NCI-H524 (cell line): ENCODE results near the gene KRT15.

Experiments used
- DNase-seq, 2 experiments: peaks; one replicate each; lab custom pipeline; 2025; lab: John Stamatoyannopoulos, UW

KRT15 gene

DNA sequence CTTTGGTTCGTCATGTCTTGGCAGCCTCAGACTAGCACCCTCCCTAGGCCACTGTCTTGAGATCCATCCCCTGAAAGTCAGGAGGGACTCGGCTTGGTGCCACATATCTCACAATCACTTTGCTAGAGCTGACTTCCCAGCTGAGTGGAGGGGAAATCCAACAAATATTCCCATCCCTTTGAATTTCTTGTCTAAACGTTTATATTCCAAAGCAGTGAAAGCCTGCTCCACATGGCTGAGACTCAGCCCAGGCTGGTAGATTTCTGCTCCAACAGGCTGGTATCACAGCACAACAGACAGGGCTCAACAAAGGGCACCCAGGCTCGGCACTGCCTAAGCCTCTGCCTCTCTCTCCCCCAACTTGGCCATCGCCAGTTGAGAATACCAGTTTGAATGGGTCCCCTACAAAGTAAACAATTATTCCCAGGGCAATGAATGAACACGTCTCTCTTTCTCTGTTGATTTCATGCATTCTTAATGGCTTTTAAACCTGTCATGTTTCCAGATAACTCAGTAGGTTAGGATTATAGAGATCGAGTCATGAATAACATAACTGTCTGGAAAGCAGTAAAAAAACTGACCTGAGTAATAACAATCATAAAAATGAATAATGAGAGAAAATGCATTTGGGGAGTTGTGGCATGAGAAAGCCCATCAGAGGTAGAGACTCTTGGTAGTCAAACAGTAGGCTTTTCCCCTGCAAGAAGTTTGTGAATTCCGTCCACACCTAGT lies 14.3 kb downstream of the KRT15 start:
- no peak for DNase-seq

DNA sequence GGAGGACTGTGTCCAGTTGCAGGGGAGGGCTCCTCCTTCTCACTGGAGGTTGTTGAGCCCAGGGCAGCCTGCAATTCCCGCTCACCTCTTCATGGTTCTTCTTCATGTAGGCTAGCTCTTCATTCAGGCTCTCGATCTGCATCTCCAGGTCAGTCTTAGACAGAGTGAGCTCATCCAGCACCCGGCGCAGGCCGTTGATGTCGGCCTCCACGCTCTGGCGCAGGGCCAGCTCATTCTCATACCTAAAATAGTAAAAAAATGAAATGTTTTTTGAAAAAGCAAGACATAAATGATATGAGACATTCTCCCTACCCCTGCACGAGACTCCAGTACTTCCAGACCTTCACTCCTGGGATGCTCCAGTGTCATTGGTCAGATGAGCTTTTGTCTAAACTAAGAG lies 15.5 kb downstream of the KRT15 start:
- DNase-seq: no peak

DNA sequence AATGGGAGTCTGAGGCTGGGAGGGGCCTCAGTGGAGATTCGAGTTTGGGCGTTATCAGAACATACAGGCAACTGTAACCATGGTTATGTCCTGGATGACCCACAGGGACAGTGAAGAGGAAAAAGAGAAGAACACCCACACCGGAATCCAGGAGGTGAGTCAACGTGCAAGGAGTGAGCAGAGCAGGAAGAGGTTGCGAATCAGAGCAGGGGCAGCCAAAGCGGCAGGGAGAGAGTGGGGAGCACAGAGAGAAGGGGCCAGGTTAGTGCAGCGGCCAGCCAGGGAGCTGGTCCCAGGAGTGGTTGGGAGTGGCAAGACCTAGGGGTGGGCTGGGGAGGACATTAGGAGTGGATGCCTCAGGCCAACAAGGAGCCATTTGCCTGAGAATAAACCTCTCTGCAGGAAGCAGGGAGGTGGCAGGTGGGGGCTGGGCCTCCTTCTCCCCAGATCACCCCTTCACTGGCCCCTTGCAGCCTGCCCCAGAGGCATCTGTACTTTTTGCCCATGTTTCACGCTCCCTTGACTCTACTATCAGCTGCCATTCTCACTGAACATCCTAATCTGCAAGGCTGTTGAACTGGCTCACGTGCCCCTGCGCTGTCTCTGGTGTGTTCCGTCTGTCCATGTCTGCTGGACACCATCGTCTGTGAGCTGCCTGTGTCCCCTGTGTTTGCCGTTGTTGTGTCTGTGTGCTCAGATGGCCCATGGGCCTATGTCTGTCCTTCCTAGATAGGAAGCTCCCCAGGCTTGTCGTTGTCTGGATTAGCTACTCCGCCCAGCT lies 18.4 kb downstream of the KRT15 start:
- DNase-seq: no peak

DNA sequence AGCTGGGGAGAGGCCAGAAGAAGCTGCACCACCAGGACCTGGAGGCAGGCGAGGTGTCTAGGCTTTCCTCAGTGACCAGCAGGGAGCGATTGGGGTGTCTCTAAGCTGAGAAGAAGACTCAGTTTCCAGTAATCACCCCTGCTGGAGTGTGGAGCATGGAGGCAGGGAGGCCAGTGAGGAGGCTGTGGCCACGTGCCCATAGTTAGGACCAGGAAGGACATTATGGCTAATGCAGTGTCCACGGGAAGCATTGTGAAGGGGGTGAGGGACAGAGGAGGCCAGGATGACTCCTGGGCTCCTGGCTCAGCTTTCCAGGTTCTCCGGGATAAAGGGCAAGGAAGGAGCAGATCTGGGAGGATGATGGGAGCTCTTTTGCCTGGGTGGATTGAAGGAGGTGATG lies 19.0 kb downstream of the KRT15 start:
- DNase-seq: no peak

DNA sequence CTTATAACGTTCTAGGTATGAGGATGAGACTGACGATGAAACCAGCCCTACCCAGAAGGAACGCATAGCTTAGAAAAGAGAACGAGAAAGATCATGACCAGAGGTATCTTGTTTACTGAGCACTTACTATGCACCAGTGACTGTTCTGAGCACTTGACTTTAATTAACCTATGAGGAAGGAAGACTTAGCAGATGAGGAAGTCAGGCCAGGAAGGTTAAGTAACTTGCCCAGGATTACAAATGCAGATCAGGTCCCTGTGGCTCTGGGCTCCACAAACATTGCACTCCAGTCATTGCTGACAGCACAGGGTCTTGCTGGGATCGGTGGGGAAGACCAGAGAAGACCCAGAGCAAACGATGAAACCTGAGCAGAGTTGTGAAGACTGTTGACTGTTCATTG lies 20.4 kb downstream of the KRT15 start:
- DNase-seq: no peak

DNA sequence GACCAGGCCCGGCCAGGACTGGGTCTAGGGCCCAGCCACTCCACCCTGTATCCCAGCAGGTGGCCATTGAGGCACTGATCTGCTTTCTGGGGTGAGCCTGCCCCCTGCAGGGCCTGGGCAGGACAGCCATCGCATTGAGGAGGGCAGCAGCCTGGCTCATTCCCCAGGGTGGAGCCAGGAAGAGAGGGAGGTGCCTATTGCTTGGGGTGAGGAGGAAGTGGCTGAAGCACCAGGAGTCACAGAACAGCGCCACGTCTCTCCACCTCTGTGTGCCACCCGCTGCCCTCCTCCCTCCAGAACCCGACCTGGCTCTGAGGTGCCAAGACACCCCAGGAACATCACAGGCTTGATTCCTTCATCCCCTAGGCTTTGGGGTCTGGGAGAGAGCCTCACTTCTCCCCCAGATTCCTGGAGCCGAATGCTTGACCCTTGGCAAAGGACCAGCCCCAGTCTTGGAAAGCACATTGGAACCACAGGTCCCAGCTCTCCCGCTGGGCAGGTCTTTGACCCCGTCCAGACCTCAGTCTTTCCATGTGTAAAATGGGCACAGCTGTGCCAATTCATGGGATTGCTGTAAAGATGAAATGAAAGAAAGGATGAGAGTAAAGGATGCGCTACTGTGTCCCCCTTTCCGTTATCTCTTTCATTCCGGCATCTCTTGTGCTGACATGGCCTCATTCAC lies 21.7 kb downstream of the KRT15 start:
- DNase-seq: no peak

DNA sequence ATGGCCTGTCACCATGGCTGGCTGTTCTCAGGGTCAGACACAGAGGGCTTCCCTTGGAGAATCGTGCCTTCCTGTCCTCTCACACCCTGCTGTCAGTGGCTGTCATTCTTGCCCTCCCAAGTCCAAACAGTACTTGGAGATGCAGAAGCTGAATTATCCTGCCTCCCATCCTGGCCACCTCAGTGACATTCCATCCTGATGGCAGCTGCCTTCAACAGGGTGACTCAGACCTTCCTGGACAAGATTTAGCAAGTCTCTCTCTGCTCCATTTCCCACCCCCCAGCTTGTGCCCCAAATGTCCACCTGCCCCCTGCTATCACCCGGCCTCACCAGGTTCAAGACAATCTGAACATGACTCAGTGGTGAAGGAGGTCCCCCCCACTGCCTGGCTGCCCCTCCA lies 24.2 kb downstream of the KRT15 start:
- DNase-seq: no peak

DNA sequence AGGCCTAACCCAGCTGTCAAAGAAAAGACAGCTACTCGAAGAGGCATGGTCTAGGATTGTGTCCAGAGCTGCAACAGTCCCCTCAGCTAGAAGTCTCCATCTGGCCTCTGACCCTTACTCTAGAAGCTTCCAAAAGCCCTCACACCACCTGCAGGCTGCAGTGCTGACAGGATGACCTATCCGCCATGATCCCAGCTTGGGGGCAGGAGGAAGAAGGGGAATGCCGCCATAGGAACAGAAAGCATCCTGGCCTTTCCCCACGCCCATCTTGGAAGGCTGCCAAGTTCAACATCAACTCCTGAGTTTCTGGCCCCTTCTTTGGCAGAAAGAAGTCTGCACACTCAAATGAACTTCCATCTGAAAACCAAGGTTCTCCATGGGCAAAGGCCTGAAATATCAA lies 25.9 kb downstream of the KRT15 start:
- DNase-seq: no peak

DNA sequence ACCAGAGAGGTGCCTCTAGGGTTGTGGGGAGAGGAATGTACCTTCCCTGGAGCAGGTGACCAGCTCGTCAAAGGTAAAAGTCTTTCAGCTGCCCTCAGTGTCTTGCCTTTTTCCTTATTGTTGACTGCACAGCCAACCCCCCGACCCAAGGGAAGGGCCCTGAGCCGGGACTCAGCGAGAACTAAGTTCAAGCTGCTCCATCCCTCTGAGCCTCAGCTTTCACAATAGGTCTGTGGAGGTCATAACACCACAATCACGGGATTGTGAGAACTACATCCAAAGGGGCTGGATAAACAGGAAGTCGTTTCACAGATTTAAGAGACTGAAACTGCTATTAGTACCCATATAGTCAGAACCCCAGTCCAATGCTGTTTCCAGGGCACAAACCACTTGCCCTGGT lies 26.3 kb downstream of the KRT15 start:
- DNase-seq: no peak

DNA sequence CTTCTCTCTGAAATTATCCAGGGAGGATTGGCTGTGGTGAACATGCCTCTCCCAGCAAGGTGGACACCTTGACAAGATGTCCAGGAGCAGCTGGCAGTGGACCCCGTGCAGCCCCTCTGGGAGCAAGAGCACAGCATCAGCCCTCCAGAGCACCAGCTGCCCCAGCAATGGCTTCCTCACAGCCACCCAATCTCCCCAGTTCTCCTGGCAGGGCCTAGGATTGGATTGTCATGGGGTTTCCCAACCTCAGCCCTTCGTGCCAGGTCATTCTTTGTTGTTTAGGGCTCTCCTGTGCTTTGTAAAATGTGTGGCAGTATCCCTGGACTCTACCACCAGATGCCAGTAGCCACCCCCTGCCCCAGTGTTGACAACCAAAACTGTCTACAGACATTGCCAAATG lies 27.2 kb downstream of the KRT15 start:
- DNase-seq: no peak

DNA sequence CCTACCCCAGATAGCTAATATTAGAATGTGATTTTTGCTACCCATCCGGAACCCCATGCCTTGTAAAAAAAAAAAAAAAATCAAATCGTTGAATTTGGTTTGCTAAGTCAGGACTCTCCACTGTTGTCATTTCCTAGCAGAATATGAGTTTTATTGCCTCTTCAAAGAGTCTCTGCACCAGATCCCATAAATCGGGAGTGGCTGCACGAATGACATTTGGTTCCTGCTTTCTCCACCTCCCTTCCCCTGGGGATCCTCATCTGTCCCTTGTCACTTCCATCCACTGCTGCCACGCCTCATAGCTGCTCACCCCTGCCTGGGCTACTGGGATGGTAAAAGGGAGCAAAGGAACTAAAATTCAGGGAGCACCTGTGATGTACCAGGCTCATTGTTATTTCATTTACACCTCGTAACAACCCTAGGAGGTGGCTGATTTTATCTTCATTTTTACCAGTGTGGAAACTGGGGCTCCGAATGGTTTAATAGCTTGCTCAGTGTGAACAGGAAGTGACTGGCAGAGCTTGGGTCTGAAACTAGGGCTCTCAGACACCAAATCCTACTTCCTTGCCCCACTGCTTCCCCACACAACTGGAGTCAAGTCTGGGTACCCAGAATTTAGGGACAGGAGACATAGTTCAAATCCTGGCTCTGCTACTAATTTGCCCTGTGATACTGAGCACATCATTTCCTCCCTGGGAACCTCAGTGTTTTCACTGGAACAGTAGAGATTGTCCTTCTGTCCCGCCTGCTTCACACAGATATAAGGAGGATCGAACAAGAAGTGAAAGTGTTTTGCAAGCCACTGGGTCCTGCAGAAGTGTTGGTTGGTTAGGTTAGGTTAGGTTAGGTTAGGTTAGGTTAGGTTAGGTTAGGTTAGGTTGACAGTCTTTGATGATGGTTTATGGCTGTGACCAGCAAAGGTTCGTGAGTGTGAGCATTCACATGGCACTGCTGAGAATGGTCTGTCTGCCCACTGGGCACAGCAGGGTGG lies 28.4 kb downstream of the KRT15 start:
- no peak for DNase-seq

DNA sequence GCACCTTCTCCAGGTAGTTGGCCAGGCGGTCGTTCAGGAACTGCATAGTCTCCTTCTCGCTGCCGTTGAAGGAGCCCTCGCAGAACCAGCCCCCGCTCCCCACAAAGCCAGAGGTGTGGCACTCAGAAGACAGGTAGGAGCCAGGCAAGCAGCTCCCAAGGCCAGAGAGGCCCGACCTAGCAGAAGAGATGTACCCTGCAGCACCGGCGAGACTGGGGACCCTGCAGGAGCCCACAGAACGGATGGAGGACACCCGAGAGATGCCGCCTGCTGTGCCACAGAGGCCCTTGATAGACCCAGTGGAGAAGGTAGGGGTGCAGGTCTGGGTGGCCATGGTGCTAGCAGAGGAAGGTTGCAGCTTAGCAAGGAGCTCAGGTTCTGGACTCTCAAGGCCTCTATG lies 29.2 kb downstream of the KRT15 start, which contains the start of gene KRT36:
TSS of gene KRT36 (minus strand) at position 380 of the 400 bp plus-strand sequence. CDS start at position 334, 46 bp downstream.
- no peak for DNase-seq

DNA sequence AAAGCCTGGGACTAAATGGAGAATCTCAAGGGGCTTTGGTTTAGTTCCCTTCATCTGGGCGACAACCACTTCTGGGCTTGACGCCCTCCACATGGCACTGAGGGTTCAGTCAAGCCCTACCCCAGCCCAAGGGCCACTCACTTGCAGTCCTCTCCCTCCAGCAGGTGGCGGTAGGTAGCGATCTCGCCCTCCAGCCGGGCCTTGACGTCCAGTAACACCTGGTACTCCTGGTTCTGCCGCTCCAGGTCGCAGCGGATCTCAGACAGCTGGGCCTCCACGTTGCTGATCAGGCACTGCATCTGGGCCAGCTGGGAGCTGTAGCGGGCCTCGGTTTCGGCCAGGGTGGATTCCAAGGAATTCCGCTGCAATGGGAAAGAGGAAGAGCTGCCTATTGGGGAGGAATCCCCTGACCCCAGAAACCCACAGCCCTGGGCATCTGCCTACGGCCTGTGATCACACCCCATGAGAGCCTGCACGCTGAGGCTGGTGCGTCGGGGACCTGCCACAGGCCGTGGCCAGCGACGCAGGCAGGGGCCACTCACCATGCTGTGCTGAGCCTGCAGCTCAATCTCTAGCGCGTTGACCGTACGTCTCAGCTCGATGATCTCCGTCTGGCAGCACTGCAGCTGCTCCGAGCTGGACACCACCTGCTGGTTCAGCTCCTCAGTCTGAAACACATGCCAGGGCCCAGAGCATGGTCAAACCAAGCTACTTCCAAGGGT lies 31.7 kb downstream of the KRT15 start:
- DNase-seq: no peak

DNA sequence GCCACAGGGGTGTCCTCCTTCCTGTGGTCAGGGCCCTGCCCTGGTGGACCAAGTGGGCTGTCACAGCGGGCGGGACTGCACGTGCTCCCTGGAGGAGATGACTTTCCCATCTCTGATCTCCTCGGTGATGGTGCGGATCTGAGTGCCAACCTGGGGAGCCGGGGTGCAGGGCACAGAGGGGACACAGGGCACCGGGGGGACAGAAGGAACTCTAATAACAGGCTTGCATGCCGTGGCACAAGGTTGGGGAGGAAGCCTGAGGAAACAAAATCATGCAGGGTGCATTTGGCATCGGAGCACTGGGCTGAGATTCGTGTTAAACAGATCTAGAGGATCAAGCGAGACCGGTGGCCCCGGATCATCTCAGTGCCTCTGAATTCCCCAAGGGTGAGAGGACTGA lies 32.4 kb downstream of the KRT15 start:
- no peak for DNase-seq

DNA sequence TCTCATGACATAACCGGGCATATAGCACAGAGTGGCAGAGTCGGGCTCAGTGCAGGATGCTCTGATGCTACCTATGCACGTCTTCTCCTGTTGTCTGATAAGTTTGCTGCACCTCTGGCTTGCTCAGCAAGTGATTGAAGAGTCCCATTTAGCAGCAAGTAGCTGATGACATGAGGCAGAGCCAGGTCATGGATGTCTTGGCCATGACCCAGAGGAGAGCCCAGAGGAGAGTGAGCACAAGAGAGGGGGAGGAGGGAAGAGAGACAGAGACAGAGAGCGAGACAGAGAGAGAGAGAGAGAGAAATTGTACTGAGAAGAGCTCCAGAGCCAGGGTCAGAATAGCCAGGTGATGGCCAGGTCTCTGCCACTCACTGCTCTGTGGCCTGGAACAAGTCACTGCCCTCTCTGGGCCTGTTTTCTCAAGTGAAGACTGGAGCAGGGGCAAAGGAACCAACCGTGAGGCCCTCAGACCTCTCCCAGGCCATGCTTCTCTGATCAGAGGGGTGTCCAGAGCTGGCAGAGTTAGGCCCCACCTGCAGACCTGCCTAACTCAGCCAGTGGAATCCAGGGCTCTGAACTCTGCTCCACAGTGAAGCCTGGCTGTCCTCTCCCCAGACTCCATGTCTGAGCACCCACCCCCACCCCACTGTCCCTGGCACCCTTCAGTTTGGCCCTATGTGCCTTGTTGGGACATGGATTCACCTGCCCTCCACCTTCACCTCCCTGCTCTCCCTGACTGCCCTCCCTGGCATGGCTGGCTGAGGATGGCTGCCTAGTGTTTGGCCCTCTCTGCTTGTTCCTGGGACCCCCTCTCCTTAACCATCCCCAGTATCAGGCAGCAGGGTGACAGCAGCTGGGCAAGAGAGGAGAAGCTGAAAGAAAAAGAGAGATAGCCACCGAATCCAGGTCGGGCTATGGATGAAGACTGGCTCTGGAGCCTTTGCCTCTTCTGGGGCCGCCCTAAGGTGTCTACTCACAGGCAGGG lies 33.5 kb downstream of the KRT15 start:
- no peak for DNase-seq

DNA sequence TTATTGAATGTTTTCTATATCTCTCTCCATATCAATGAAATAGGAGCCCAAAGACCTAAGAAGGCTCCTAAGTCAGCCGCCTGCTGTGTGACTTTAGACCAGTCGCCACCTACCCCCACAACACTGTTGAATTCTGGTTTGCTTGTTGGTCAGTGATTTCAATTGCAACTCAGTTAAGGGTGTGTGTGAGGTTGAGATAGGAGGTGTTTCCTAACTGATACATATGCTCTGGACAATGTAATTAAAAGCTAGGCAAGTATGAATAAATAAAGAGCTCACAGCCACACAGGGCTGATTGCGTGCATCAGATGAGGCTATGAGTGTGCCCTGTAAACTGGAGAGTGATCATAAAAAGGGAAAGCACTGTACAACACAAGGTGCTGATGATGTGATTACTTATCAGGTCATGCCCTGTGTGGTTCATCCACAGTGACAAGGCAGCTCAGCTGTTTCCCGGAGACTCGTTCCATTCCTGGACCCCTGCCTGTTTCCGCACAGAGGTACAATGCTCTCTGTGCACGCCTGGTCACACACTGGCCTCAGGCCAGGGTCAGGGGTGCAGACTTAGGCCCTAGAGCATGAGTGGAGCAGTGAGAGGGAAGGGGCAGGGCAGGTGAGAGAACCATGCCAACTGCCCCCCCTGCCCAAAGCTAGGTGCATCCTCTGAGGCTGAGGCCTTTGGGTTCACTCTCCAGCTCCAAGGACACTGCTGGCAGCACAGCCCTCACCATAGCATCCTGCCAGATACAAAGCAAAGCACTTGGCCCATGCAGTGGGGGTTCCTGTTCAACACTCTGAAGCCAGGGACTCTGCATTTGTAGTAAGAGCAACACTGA lies 34.5 kb downstream of the KRT15 start:
- DNase-seq: no peak

DNA sequence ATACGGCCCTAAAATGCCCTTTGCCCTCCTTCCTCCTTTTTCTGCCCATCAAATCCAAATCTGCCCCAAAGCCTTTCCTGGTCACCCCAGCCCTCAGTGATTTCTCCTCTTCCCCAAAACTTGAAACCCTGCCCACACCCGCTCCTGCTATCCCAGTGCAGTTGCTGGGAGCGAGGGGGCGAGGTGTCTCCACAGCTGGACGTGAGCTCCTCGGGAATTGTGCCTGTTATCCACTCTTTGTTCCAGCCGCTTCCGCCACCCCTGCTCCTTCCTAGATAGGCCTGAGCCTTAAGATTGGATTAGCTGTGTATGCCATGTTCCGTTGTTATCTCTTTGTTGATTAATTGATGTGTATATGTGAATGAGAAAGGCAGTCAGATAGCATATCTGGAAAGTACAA lies 35.2 kb downstream of the KRT15 start:
- DNase-seq: no peak

DNA sequence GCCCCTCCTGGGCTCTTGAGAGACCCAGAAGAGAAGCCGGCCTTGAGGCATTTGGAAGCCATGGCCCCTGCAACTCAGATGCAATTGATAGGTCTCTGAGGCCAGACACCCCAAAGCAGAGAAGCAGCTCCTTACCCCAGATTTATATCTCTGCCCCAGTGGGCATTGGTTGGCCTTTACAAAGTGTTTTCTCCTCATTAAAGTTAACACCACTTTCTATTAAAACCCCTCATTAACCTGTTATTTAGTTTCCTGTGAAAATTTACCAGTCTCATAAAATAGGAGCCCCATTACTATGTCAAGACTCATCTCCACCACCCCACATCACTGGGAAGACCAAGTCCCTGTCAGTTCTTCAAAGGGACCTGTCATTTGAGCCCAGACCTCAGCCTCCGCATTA lies 37.7 kb downstream of the KRT15 start, which contains the start of gene KRT35:
TSS of gene KRT35 (minus strand) at position 116 of the 400 bp plus-strand sequence. CDS start at position 62, 54 bp downstream.
- DNase-seq: no peak

DNA sequence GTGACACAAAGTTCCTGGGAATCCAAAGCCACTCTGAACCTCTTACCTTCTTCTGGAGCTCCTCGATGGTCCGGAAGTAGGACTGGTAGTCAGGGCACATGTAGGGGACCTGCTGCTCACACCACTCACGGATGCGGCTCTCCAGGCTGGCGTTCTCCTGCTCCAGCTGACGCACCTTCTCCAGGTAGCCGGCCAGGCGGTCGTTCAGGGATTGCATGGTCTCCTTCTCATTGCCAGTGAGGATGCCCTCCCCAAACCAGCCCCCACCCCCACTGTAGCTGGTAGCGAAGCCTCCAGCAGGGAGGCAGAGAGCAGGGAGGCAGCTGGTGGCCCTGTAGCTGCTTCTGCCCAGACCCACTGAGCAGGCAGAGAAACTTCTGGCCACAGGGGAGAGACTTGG lies 38.1 kb downstream of the KRT15 start:
- DNase-seq: no peak
